GM10847 (cell line): ENCODE results near the gene MUC5B.

ENCODE experiments used
- POLR2A ChIP-seq: IDR thresholded peaks from 2 replicates; pipeline ENCODE4 v1.6.1; 2011; ENCODE audit not compliant: insufficient read length; ENCODE audit errors: extremely low read depth

The MUC5B gene

DNA sequence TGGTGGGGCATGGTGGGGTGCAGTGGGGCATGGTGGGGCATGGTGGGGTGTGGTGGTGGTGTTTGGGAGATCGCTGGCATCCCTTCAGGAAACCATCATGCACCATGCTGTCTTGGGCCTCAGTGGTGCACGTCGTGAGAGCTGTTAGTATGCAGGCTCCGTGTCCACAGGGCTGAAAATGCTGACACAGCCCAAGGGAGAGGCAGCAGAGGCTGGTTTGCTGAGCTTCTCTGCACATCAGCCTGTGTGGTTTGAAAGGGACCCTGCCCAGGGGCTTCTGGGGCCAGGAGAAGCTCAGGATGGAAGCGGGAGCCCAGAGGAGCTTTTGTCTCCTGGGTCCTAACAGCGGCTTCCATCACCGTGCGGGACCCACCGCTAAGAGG lies 30.2 kb downstream of the MUC5B start:
- TF ChIP-seq POLR2A, result no peak

- no peak for TF ChIP-seq POLR2A
Observed at GRCh38 chr11:1254086-1254648, 31.3 kb downstream of the MUC5B start.

- TF ChIP-seq POLR2A, result no peak
Observed at GRCh38 chr11:1254733-1255132, 31.9 kb downstream of the MUC5B start.

- no peak for TF ChIP-seq POLR2A
Observed at GRCh38 chr11:1255151-1255550, 32.3 kb downstream of the MUC5B start.

DNA sequence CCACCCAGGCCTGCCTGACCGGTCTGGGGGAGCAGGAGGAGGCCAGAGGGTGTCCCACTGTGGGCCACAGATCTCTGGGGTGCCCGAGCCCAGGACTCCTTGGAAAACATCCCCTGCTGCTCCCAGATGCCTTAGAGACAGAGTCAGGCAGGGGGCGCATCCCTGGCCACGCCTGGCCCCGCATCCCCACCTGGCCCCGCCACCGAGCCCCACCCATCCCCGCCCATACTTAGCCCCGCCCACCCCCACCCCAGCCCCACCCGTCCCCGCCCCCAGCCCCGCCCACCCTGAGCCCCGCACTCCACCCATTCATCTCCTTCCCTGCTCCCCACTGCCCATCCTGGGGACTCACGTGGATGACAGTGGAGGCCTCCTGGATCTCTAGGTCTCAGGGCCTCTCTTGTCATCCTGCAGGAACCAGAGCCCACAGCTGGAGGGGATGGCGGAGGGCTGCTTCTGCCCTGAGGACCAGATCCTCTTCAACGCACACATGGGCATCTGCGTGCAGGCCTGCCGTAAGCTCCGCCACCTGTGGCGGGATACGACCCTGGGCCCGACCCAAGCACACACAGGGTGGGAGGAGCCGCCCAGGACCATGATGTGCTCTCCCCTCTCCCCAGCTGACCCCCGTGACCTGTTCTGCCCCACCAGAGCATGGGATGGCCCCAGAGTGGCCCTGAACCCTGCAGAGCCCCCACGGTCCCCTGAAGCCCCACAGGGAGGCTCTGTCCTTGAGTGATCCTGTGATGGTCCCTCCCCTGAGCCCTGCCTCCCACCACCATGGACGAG lies 33.6 kb downstream of the MUC5B start:
- TF ChIP-seq POLR2A, result no peak

DNA sequence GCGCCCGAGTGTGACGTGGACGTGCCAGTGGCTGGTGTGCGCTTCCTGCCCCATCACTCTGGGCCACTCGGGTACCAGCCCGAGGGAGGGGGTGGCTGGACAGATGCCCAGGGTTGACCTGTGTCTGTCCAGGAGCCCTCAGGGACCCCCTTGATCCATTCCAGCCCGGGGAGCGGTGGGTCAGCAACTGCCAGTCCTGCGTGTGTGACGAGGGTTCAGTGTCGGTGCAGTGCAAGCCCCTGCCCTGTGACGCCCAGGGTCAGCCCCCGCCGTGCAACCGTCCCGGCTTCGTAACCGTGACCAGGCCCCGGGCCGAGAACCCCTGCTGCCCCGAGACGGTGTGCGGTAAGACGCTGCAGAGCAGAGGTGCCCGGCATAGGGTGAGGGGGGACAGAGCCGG lies 34.5 kb downstream of the MUC5B start:
- TF ChIP-seq POLR2A, result no peak

- TF ChIP-seq POLR2A, result no peak
Observed at GRCh38 chr11:1257916-1258315, 35.0 kb downstream of the MUC5B start.

GRCh38 chr11:1258401-1259075 lies 35.7 kb downstream of the MUC5B start:
- TF ChIP-seq POLR2A, result no peak

- TF ChIP-seq POLR2A, result no peak
Observed at GRCh38 chr11:1259076-1259461, 36.2 kb downstream of the MUC5B start.

DNA sequence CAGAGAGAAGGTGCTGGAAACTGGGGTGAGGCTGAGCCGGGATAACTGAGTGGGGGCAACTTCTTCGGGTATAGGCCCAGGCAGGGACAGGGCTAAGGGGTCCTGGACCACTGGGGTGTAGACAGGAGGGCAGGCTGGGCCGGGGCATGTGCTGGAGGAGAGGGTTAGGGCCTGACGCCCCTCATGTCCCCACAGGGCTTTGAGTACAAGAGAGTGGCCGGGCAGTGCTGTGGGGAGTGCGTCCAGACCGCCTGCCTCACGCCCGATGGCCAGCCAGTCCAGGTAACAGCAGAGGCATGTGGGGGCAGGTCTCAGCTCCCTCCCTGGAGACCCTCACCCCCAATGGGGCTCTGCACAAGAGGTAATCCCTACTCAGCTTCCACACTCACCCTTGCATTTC lies 36.7 kb downstream of the MUC5B start:
- TF ChIP-seq POLR2A, result no peak

DNA sequence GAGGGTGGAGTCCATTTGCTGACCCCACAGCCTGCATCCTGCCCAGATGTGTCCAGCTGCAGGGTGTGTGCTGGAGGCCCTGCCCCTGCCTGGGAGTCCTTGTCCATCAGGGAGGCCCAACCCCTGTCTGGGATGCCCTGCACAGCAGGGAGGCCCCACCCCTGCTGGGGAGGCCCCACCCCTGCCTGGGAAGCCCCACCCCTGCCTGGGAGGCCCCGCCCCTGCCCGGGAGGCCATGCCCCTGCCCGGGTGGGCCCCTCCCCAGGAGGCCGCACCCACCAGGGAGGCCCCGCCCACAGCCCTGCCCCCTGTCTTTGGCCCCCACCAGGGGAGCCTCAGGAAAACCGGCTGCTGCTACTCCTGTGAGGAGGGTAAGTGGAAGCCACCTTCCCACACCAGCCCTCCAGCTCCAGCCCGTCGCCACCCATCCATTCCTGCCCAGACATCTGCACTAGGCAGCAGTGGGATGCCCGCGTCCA lies 37.2 kb downstream of the MUC5B start:
- TF ChIP-seq POLR2A, result no peak

GRCh38 chr11:1260620-1261019 lies 37.8 kb downstream of the MUC5B start:
- TF ChIP-seq POLR2A, result no peak

DNA sequence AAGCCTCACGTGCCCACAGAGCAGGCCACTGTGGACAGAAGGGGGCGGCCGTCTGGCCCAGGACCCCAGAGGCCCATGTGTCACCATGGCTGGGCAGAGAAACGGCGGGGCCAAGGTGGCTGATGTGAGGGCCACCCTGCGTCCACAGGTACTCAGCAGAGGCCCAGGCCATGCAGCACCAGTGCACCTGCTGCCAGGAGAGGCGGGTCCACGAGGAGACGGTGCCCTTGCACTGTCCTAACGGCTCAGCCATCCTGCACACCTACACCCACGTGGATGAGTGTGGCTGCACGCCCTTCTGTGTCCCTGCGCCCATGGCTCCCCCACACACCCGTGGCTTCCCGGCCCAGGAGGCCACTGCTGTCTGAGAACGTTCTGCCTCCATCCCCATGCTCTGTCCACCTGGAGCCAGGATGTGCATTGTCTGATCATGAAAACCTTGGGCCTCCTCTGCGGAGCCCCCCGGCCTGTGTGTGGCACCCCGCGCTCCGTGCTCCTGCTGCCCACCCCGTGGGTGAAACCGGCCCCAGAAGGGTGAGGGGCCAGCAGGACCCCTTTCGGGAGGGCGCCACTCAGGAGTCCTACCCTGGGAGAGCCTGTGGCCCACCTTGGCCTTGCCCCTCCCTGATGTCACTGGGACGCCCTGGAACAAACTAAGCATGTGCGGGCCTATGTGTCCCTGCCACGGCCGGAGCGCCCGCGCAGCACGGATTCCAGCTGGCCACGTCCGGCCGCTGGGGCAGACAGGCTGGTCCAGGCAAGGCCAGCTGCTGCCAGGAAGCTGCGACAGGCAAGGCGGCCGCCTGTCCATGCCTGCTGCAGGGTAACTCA lies 38.6 kb downstream of the MUC5B start:
- TF ChIP-seq POLR2A, result no peak

DNA sequence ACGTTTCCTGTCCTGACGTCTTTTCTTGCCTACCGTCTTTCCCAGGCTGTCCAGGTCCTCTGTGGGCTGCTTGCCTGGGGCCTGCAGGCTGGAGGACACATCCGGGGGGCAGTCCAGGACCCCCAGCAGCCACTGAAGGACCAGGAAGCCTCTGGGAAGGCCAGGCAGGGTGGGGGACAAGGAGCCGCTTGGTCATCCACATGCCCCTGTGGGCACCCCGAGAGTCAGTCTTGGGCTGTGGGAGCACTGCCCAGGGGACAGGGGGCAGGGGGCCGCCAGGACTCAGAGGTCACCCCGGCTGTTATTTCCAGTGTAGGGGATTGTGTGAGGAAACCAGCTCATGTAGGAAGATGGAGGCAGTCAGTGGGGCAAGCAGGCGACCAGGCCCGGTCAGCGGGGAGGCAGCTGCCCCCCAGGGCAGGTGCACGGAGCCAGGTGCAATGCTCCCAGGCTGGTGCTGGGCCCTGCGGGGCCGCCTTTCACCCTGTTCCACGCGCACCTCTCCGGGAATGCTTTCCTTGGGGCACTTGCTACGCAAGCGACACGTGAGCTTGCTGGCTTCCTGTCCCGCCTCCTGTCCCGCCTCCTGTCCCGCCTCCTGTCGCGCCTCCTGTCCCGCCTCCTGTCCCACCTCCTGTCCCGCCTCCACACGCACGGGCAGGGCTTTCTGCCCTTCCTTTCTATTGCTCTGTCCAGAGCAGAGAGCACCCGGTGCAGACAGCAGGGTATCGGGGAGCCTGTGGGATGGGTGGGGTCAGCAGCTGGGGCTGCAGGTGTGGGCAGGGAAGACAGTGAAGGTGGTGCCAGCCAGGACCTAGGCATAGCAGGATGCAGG lies 39.5 kb downstream of the MUC5B start:
- TF ChIP-seq POLR2A, result peak; percentile 54

DNA sequence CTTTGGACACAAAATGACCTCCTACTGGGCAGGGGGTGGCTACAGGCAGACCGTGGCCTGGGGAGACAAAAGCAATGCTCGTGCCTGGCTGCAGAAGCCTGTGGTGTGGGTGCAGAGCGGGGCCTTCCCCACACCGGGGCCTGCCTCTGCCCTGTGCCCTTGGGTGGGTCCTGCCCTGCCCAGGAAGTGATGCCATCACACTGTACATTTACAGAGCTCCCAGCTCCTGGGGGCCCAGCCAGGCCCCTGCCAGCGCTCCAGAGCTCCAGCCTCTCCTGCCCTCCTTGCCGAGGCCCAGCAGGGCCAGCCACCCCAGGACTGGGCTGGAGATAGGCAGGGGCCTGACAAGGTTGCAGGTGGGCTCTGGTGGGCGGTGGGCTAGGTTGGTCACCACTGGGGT lies 40.1 kb downstream of the MUC5B start:
- no peak for TF ChIP-seq POLR2A

DNA sequence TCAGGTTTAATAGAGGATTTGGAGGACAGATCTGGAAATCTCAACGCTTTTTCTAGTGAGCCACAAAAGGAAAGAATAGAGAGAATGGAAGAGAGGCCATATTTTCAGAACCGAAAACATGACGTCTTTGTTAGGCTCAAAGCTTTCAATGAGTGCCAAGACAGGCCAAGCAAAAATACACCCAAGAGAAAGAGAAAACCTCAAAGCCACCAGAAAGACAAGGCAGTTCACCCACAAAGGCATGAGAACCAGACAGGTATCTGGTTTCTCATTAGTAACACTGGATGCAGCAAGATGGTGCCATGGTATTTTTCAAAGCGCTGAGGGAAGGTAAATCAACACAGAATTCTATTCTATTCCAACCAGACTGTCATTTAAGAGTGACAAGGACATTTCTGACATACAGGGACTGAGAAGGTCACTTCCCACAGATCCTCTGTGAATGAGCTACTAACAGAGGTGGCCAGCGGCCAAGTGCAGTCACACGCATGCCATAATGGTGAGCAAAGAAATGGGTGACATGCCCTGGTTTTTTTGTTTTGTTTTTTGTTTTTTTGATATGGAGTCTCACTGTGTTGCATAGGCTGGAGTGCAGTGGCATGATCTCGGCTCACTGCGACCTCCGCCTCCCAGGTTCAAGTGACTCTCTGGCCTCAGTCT lies 44.7 kb downstream of the MUC5B start:
- TF ChIP-seq POLR2A, result no peak
